ENCODE data around the gene IRF2.

IRF2 gene

DNA sequence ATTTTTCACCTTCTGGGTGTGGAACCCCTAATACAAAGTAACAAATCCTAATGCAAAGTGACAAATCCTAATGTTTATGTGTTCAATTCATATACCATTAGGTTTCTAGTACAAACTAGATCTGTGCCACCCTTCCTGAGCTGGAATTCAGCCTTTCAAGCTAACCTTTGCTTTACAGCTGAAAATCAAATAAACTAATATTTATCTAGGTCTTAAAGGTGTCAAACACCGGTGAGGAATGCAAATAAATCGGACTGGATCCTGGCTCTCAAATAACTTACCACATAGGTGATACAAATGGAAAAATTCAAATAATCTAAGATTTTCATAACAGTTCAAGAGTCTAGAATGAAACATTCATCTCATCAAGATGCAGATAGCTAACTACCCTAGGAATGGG is 11.6 kb downstream of the IRF2 start:
- Mint-ChIP-seq H3K4me3 (no peak overlapping the region), H3K9me3 (no peaks in the 10 kb centered on the region)

DNA sequence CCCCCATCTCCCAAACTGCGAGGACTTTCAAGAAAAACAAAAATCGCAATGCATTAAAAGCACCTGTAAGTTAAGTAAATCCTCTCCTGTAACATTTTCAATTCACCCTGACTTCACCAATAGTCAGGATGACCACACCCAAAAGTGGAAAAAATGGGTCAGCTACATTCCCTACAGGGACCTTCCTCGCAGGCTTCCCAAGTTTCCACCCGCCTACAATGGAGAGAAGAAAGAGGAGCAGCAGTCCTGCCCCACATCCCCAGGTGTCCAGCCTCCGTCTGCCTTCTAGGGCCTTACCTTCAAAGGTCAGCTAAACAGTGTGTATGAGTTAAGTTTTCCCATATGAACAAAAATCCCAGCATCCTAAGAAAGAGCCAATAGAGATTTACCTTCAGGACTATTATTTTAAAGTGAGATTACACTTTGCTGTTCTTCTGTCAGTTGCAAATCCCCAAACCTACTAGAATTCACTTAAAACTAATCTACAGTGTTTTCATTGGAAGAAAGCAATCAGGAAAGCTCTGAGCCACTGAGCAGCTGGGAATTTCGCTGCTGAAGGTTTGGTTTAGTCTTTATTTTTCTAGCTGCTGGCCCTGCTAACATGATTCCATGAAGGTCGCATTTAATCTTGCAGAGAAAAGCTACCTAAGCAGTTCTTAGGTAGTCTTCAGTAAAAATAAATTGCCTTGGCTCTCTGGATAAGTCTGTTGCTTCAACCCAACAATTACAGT is 12.5 kb downstream of the IRF2 start:
- Mint-ChIP-seq H3K4me1 (peaks cover 87% of the 10 kb centered on the region), H3K4me3 (no peak overlapping the region), H3K9me3 (no peaks in the 10 kb centered on the region), H3K27ac (peak overlapping the region; percentile 75), H3K36me3 (peaks cover 33% of the 10 kb centered on the region)
- no peak for DNase-seq (ENCODE audit: low spot score in 2 of 2)
- no peak for ATAC-seq

More for the DNA sequence above, 11.6 kb downstream of the IRF2 start:
- DNase-seq (ENCODE audit: low spot score in 2 of 2) (no peak), ATAC-seq (no peak)
- peaks cover 32% of the 10 kb centered on the region for H3K36me3 Mint-ChIP-seq
- H3K27ac Mint-ChIP-seq = no peak overlapping the region
- peaks cover 87% of the 10 kb centered on the region for H3K4me1 Mint-ChIP-seq

DNA sequence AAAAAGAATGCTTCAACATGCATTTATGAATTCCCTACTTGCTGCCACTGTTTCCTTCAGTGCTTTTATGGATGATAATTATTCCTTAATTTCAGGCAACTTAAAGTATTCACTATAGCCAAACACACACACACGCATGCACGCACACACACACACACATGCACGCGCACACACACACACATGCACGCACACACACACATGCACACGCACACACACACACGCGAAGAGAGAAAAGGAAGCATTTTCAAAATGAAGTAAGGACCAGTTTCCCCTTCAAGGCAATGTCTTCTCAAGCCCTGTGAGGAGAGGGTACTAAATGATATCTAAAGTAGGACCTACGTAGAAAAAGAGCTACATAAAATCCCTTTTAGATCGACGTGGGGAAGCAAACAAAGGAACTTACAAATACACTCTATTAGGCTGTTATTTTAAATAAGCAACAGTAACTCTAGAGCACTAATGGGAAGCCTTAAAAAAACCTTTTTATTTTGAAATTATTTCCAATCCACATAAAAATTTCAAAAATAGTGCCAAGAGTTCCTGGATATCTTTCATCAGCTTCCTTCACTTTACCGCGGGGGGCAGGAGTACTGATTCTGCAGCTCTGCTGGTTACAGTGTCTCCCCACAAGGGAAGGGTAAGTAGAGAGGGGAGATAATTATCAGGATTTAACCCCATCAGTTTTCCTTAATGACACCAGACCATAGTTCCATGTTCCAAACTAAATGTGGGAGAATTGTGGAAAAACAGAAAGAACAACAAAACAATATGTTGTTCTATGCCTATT is 13.7 kb downstream of the IRF2 start:
- Mint-ChIP-seq H3K36me3 (peaks cover 24% of the 10 kb centered on the region), H3K4me3 (peak overlapping the region; percentile 28), H3K27ac (peak overlapping the region; percentile 75), H3K4me1 (peaks cover 87% of the 10 kb centered on the region), H3K9me3 (no peaks in the 10 kb centered on the region)
- DNase-seq (ENCODE audit: low spot score in 2 of 2) (no peak), ATAC-seq (no peak)

DNA sequence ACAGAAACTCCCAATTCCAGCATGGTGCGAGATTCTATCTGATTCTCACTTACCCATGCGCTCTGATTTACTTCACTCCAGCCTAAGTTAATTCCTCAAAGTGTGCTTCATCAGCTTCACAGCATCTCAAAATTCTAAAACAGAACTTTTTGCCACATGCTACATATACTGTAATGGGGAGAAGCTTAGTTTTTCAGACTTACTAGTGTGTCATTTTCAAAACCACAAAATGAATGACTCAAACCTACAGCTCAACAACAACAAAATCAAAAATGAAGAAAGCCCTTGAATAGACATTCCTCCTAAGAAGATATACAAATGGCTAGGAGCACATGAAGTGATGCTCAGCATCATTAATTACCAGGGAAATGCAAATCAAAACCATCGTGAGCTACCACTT is 14.9 kb downstream of the IRF2 start:
- H3K27ac Mint-ChIP-seq = peak overlapping the region; percentile 75
- peak overlapping the region; percentile 28 for H3K4me3 Mint-ChIP-seq
- no peaks in the 10 kb centered on the region for H3K9me3 Mint-ChIP-seq
- ATAC-seq (peak; percentile 95), DNase-seq (ENCODE audit: low spot score in 2 of 2) (no peak)
- H3K36me3 Mint-ChIP-seq = peaks cover 28% of the 10 kb centered on the region
- peaks cover 88% of the 10 kb centered on the region for H3K4me1 Mint-ChIP-seq

DNA sequence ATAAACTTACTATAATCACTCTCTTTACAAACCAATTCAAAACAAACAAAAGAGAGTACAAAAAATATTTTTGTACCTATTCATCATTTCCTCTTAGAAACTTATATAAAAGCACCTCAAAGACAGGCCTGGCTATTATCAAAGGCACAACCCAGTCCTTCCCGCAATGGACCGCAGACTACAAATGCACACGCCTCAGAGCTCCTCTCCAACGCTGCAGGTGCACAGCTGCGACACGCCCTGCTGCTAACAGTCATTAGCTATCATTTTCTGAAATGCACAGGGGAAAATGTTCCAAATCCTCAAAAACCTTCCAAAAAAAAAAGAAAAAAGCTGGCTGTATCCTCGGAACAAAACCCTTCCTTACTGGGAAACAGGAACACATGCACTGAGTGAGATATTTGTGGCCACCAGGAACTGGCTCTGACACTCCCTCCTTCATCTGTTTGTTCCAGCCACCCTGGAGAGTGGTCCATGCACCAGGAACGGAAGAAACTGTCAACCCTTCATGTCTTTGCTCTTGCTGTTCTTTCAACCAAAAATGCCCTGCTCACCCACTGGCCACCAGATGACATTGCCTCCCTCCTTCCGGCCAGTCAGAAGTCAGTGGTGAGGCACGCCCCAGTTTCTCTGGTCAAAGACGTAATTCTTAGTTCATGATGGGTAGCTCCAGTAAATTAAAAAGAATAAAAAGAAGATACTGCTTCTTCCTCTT is 16.7 kb downstream of the IRF2 start:
- Mint-ChIP-seq H3K9me3 (no peaks in the 10 kb centered on the region), H3K4me3 (no peak overlapping the region), H3K36me3 (peaks cover 24% of the 10 kb centered on the region), H3K27ac (peak overlapping the region; percentile 75), H3K4me1 (peaks cover 88% of the 10 kb centered on the region)
- no peak for ATAC-seq
- no peak for DNase-seq (ENCODE audit: low spot score in 2 of 2)

DNA sequence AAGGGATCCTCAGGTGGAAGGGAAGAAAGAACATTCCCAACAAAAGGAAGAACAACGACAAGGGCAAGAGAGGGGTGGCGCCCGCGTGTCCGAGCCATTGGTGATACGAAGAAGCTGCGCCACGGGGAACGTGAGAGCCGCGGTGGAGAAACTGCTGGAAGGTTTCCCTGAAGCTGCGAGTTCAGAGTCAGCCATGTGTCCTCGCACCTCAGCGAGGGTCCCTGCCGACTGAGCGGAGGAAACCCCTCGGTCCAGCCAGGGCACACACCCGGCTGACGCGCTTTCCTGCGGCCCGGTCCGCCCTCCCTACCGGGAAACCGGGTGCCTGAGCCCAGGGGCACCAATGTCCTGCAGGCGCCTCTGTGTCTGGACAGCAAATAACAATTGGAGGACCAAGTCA is 18.0 kb downstream of the IRF2 start:
- H3K36me3 Mint-ChIP-seq = peaks cover 23% of the 10 kb centered on the region
- H3K4me3 Mint-ChIP-seq = no peak overlapping the region
- peak overlapping the region; percentile 75 for H3K27ac Mint-ChIP-seq
- ATAC-seq (no peak), DNase-seq (ENCODE audit: low spot score in 2 of 2) (no peak)
- peaks cover 93% of the 10 kb centered on the region for H3K4me1 Mint-ChIP-seq
- no peaks in the 10 kb centered on the region for H3K9me3 Mint-ChIP-seq

DNA sequence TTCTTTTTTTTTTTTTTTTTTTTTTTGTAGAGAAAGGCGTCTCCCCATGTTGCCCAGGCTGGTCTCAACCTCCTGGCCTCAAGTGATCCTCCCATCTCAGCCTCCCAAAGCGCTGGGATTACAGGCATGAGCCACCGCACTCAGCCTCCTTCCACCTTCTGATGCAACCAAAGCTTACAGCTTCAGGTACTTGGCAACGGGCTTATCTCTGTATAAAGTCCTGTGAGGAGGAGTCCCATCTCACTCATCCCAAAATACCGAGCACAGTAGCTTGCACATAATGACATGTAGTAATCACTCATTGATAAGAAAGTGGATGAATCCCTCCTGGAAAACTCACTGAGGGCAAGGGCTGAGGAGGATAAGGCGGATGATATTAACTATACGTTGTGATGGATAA is 19.1 kb downstream of the IRF2 start:
- Mint-ChIP-seq H3K27ac (peak overlapping the region; percentile 41), H3K36me3 (peaks cover 23% of the 10 kb centered on the region), H3K4me3 (no peak overlapping the region), H3K9me3 (no peaks in the 10 kb centered on the region), H3K4me1 (peaks cover 91% of the 10 kb centered on the region)
- DNase-seq (ENCODE audit: low spot score in 2 of 2) = no peak
- ATAC-seq = no peak

DNA sequence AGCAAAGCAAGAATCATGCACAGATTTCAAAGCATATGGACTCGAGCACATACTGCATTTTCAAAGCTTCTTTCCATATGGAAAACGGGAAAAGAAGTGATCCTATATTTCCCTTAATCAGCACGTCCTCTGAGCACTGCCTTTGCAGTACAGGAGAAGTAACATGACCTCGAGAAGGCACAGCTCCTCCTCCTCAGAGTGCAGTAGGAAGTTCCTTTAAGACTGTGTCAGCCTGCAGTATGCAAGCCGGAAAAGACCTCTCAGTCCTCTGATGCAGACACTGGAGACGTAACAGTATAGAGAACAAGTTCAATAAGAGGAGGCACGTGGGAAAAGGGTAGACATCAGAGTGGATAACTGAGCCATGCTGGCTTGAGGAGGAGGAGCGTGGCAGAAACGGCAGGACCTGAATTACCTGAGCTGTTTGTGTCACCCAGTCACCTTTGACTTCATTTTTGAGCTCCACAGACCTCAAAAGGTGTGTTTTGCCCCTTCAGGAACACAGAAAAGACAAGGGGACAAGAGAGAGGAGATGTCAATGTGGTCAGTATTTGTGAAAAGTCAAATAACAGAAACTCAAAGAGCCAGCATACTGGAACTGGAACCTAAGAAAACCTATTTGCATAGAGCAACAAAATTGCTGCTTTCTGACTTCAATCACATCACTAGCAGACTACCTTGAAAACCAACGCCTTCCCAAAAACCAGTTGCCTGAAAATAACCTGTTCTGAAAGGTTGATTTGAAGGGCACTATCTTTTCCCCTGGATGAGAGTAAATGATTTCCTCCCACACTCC is 20.8 kb downstream of the IRF2 start:
- Mint-ChIP-seq H3K36me3 (peaks cover 38% of the 10 kb centered on the region), H3K4me3 (peak overlapping the region; percentile 50)
- ATAC-seq = peak; percentile 93

DNA sequence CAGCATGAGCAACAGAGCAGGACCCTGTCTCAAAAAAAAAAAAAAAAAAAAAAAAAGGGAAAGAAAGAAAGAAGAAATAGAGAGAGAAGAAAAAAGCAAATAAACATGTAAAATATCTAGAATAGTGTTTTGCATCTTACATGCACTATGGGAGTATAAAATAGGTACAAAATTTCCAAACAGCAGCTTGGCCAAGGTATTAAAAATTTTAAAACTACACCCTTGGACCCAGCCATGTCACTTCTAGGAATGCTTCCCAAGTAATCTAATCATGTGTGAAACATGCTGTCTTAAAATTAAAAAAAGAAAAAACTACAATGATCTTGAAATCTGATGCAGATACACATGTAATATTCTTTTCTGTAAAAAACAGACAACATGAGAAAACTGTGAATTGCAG is 21.6 kb downstream of the IRF2 start:
- H3K27ac Mint-ChIP-seq = no peak overlapping the region
- no peak overlapping the region for H3K4me3 Mint-ChIP-seq
- peaks cover 90% of the 10 kb centered on the region for H3K4me1 Mint-ChIP-seq
- no peaks in the 10 kb centered on the region for H3K9me3 Mint-ChIP-seq
- H3K36me3 Mint-ChIP-seq = peaks cover 36% of the 10 kb centered on the region
- ATAC-seq (no peak), DNase-seq (ENCODE audit: low spot score in 2 of 2) (no peak)

More for the DNA sequence above, 20.8 kb downstream of the IRF2 start:
- peaks cover 90% of the 10 kb centered on the region for H3K4me1 Mint-ChIP-seq
- H3K27ac Mint-ChIP-seq = peak overlapping the region; percentile 89
- DNase-seq (ENCODE audit: low spot score in 2 of 2) = peak in 1 of 2 donors; percentile 59
- no peaks in the 10 kb centered on the region for H3K9me3 Mint-ChIP-seq

DNA sequence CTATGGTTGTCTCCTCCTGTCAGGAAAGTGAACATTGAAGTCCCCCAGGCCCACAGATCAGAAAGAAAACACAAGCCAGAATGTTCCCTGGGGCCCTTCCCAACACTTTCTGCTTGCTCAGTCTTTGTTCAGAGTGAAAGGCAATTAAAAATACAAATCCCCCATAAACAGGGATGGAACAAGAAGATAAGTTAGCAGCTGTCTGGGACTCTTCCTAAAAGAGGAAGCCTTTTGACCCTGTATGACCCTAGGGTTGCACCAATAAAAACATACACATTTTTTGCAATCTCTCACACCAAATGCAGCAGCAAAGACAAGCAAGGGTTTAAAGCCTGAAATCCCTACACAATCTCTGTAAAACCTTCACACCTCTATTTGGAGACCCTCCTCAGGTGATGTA is 22.6 kb downstream of the IRF2 start:
- ATAC-seq (no peak), DNase-seq (ENCODE audit: low spot score in 2 of 2) (no peak)
- H3K27ac Mint-ChIP-seq = peak overlapping the region; percentile 13
- H3K9me3 Mint-ChIP-seq = no peaks in the 10 kb centered on the region
- H3K4me1 Mint-ChIP-seq = peaks cover 88% of the 10 kb centered on the region
- H3K36me3 Mint-ChIP-seq = peaks cover 34% of the 10 kb centered on the region
- no peak overlapping the region for H3K4me3 Mint-ChIP-seq

DNA sequence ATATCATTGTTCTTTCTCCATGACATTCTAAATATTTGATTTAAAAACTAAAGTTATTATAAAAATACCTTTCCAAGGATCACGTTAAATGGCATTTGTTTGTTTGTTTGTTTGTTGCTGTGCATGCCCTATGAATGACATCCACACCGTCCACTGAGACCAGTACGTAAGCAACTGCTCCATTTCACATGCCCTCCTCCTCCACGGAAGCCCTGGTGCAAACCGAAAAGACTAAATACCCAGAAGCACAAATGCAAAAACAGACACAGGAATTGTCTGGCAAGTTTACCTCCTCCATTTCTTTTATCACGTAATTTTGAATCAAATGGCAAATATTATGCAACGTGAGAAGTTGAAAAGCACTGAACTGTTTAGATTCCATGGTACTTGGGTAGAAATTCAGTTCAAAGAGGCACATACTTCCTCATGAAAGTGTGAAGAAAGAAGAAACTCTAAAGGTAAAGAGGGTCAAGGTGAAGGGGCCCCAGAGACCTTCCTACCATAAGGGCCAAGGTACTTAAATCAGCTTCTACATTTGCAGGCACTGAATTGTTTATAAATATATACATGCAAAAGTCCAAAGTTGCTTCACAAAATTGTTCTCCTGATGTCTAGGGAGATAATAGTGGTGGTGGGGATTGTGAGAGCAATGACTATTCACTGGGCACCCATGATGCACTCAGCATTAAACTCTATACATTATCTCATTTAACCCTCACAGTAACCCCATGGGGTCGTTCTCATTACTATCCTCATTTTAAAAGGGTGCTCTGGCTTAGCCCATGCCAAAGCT is 23.4 kb downstream of the IRF2 start:
- peaks cover 89% of the 10 kb centered on the region for H3K4me1 Mint-ChIP-seq
- no peak for ATAC-seq
- H3K36me3 Mint-ChIP-seq = peaks cover 38% of the 10 kb centered on the region
- H3K4me3 Mint-ChIP-seq = no peak overlapping the region
- H3K27ac Mint-ChIP-seq = peak overlapping the region; percentile 13
- H3K9me3 Mint-ChIP-seq = no peaks in the 10 kb centered on the region
- DNase-seq (ENCODE audit: low spot score in 2 of 2) = no peak

DNA sequence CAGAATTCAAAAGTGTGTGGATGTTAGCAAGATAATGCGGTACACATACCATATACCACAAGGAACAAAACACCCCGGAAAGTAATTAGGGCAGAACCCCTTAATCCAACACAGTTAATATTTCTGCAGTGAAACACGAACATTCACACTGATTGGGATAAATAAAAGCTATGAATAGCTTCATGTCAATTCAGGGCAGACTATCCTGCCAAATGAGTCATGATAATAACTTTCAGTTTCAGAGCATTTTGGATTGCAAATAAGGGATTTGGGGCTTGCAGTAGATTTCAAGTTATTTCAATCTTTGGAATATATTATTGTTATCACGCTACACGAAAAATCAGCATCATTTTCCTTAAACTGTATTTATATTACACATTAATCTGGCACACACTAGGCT is 24.3 kb downstream of the IRF2 start:
- Mint-ChIP-seq H3K36me3 (peaks cover 41% of the 10 kb centered on the region), H3K9me3 (no peaks in the 10 kb centered on the region), H3K27ac (peak overlapping the region; percentile 90), H3K4me3 (peak overlapping the region; percentile 77), H3K4me1 (peaks cover 88% of the 10 kb centered on the region)
- DNase-seq (ENCODE audit: low spot score in 2 of 2) (no peak), ATAC-seq (no peak)

DNA sequence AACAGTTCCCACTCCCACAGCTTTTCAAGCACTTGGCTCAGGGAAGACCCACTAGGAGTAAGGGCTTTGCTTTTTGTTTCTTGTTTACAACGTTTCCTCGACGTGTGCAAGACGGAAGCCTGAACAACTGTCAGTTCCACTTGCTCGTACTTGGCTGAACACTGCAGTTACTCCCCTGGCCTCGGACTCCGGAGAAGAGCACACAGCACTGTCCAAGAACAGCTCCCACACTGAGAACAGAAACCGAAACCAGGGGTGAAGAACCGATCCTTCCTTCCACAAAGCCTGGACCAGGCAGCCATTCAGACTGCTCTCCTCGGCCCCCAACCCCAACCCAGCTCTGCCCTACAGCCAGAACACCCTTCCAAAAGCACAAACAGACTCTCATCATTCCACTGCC is 25.5 kb downstream of the IRF2 start:
- peaks cover 35% of the 10 kb centered on the region for H3K36me3 Mint-ChIP-seq
- H3K4me1 Mint-ChIP-seq = peaks cover 87% of the 10 kb centered on the region
- H3K27ac Mint-ChIP-seq = peak overlapping the region; percentile 90
- no peaks in the 10 kb centered on the region for H3K9me3 Mint-ChIP-seq
- DNase-seq (ENCODE audit: low spot score in 2 of 2) = no peak
- peak; percentile 45 for ATAC-seq
- H3K4me3 Mint-ChIP-seq = peak overlapping the region; percentile 77

DNA sequence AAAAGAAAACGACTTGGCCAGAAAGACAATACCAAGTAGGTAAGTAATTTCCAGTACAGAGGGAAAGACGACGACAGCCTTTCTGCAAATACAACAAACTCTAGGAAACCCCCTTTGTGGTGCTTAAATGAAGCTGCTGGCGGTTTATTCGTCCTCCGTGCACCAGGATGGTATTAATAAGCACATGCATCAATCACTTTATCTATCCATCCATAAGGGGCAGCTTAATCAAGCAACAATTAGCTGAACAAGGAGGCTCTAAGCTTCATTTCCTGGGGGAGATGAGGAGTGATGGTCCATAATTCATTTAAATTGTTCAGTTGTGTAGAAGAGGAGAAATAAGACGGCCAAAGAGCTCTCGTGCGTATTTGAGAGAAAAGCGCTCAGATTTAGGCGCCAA is 26.2 kb downstream of the IRF2 start:
- no peak for ATAC-seq
- Mint-ChIP-seq H3K4me1 (peaks cover 87% of the 10 kb centered on the region), H3K36me3 (peaks cover 35% of the 10 kb centered on the region), H3K4me3 (peak overlapping the region; percentile 77), H3K9me3 (no peaks in the 10 kb centered on the region), H3K27ac (peak overlapping the region; percentile 90)
- DNase-seq (ENCODE audit: low spot score in 2 of 2) = no peak

Data from stimulated activated effector memory CD8-positive, alpha-beta T cell treated with anti-CD3 and anti-CD28 coated beads, Interleukin-12 subunit alpha, Interleukin-12 subunit beta, amount 100 ng/mL, for 72 hours (primary cell).